Uterus (tissue), 2 donors: ENCODE measurements around the gene CASZ1.

Source experiments
- CTCF ChIP-seq, 4 experiments: fragments of 200-600 bp in 2 of 4; fragments of 450-650 bp in 2 of 4; sonication (generic) in 2 of 4; IDR thresholded peaks; one replicate each; pipeline ENCODE4 v1.5.1; 2016 to 2019; ENCODE audit warnings: antibody characterized with exemption in 4 of 4, mild to moderate bottlenecking in 2 of 4, moderate library complexity in 1 of 4
- POLR2A ChIP-seq, 2 donors: fragments of 450-650 bp; IDR thresholded peaks; one replicate each; pipeline ENCODE4 v1.6.1; 2016; ENCODE audit warnings: antibody characterized with exemption in 2 of 2, mild to moderate bottlenecking in 1 of 2, moderate library complexity in 1 of 2

- no peak for TF ChIP-seq CTCF (IDR thresholded peaks at IDR 0.05)
- TF ChIP-seq POLR2A (IDR thresholded peaks at IDR 0.05): no peak
These were observed 34.3 kb downstream of the CASZ1 start for GRCh38 chr1:10762153-10762523.
